Activated gamma-delta T cell treated with Interleukin-2 at 50 U/mL for 16 hours (primary cell): ENCODE measurements around the gene RAB39B.

ENCODE experiments used
- DNase-seq: peaks from one replicate; pipeline ENCODE4 v3.0.0-alpha.2; 2020

RAB39B gene

DNA sequence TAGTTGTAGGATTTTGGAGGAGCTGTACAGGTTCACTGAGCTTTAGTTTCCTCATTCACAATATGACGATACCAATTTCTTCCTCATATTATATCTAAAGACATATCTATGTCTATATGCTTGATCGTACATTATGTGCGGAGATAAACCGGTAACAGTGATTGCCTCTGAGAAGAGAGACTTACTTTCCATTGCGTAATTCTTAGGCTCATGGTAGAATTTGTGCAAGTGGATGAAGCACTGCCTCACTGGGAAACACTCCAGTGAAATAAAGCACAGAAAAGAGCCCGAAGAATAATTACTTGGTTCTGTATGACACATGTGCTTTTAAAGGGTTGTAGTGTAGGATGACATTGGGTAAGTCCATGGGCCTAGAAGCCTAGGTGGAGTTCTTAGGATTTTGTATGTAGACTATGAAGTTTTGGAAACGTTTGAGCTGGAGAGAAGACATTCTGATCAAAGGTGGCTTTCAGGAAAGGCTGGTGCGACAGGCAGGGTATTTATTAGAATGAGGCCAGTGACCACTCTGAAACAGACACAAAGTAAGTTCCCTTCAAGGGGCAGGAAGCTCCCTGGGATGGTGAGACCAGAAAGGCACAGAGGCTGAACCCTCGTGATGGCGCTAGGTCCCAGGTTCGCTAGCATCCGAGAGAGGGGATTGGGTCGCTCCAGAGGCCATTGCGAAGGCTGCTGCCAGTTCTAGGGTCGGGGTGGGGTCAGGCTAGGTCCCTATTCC, 48.7 kb downstream of the RAB39B start:
- DNase-seq, result no peak

DNA sequence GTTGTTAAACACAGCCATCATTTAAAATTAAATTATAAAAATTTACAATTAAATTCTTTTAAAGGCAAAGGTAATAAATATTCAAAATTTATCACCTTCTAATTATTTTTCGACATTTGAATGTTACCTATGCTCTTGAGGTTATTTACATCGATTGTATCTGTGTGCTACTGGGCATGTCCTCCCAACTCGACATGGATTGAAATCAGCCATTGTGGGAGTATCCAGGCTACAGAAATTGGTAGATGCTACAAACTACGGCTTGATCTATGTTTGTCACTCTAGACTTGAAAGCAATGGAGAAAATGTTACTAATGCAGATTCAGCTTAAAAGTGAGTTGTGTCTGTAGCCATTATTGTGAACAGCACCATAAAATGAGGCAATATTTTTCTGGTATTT, 50.6 kb downstream of the RAB39B start:
- no peak for DNase-seq

DNA sequence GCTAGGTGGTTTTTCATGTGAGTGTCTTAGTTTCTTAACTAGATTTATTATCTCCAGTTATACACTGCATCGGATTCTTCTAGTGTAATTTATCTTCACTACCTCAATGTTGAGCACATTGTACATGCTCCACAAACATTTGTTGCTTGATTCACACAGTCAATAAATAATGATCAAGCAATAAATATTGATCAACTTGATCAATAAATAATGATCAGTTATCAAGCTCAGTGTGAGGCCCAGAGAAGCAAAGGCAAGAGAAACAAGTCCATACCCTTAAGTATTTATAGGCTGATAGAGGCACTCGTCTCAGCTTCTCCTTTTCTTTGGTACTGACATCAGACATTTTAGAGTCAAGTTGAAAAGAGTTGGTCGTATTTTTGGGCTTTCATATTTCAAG, 53.1 kb downstream of the RAB39B start:
- DNase-seq, result no peak
